B cell (primary cell): ENCODE results near the gene MYO16. TPM values are rescaled to one million over a fixed set of nuclear protein-coding genes. Genes with fewer than 3 reads are reported as not detected.

Experiments used
- ATAC-seq: fragments of 200-7000 bp; cut with Tn5 transposase; one replicate; pipeline ENCODE4 v1.10.0; 2021; ENCODE audit warnings: low read depth, mild to moderate bottlenecking, moderate number of reproducible peaks, moderate library complexity
- CTCF ChIA-PET: fragments of 350-600 bp; sonication (Branson Sonifier 250); formaldehyde crosslinking; loops from one replicate; lab custom pipeline; 2021; ENCODE audit warnings: antibody characterized with exemption, inconsistent platforms; lab: Charles Lee
- POLR2A ChIA-PET: fragments of 350-600 bp; sonication (Branson Sonifier 250); formaldehyde crosslinking; loops from one replicate; lab custom pipeline; 2021; ENCODE audit warnings: antibody characterized with exemption; lab: Charles Lee
- DNase-seq: peaks from one replicate; pipeline ENCODE4 v3.0.0; 2013
- H2AFZ ChIP-seq: 2 replicates; pipeline ENCODE4 v1.6.1; 2012; ENCODE audit warnings: mild to moderate bottlenecking, low read depth, low read length; ENCODE audit not compliant: insufficient read depth, poor library complexity, severe bottlenecking
- H3K27ac ChIP-seq, 2 donors: 1 replicate in 1 of 2; 2 replicates in 1 of 2; pipeline ENCODE4 v1.5.1; 2012 to 2013; ENCODE audit warnings: low read length in 2 of 2, mild to moderate bottlenecking in 2 of 2, moderate library complexity in 1 of 2
- H3K27me3 ChIP-seq, 4 experiments: fragments of 200-600 bp in 1 of 4; sonication (generic) in 1 of 4; replicated peaks in 1 of 4; 1 replicate in 2 of 4; 2 replicates in 2 of 4; pipeline versions ENCODE4 v1.6.1 to v1.7.0; 2013 to 2016; ENCODE audit warnings: low read length in 3 of 4, mild to moderate bottlenecking in 2 of 4, mixed read lengths in 1 of 4, moderate library complexity in 1 of 4; ENCODE audit not compliant: insufficient read depth in 4 of 4, control insufficient read depth in 3 of 4; ENCODE audit errors: control extremely low read depth in 1 of 4
- H3K36me3 ChIP-seq, 2 experiments: replicated peaks in 1 of 2; 1 replicate in 1 of 2; 2 replicates in 1 of 2; pipeline versions ENCODE4 v1.6.1 to v1.7.1; 2013; ENCODE audit warnings: low read length in 1 of 2; ENCODE audit not compliant: insufficient read depth in 2 of 2, control insufficient read depth in 1 of 2; ENCODE audit errors: control extremely low read depth in 1 of 2, extremely low read depth in 1 of 2
- H3K4me1 ChIP-seq, 2 donors: fragments of 200-600 bp in 1 of 2; sonication (generic) in 1 of 2; 1 replicate in 1 of 2; 2 replicates in 1 of 2; pipeline versions ENCODE4 v1.5.1 to v1.6.1; 2013 to 2017; ENCODE audit warnings: low read length in 2 of 2; ENCODE audit not compliant: control insufficient read depth in 2 of 2, insufficient read depth in 2 of 2
- H3K4me2 ChIP-seq: replicated peaks from 2 replicates; pipeline ENCODE3; 2012; ENCODE audit warnings: mild to moderate bottlenecking, low read depth, low read length; ENCODE audit not compliant: poor library complexity, severe bottlenecking
- H3K4me3 ChIP-seq, 5 experiments: fragments of 200-600 bp in 1 of 5; sonication (generic) in 1 of 5; 1 replicate in 3 of 5; 2 replicates in 2 of 5; pipeline versions ENCODE4 v1.5.1 to v1.7.0; 2011 to 2016; ENCODE audit warnings: low read length in 4 of 5, mild to moderate bottlenecking in 4 of 5, low read depth in 2 of 5, control low read depth in 1 of 5, moderate library complexity in 1 of 5; ENCODE audit not compliant: insufficient read depth in 1 of 5; ENCODE audit errors: control extremely low read depth in 1 of 5, extremely low read depth in 1 of 5
- H3K79me2 ChIP-seq: fragments of 200-600 bp; sonication (generic); one replicate; pipeline ENCODE4 v1.6.0; 2016; ENCODE audit warnings: low read length; ENCODE audit not compliant: control insufficient read depth, insufficient read depth
- H3K9ac ChIP-seq: fragments of 200-600 bp; sonication (generic); 2 replicates; pipeline ENCODE4 v1.6.1; 2017; ENCODE audit warnings: mild to moderate bottlenecking, low read length, moderate library complexity
- H3K9me3 ChIP-seq, 3 donors: one replicate each; pipeline versions ENCODE4 v1.6.1 to v1.7.1; 2013; ENCODE audit warnings: low read length in 2 of 3; ENCODE audit not compliant: control insufficient read depth in 2 of 3, insufficient read depth in 1 of 3; ENCODE audit errors: control extremely low read depth in 1 of 3
- H4K20me1 ChIP-seq: 2 replicates; pipeline ENCODE4 v1.6.0; 2012; ENCODE audit warnings: mild to moderate bottlenecking, low read length; ENCODE audit not compliant: insufficient read depth, control insufficient read depth, poor library complexity, severe bottlenecking
- H3K27ac Mint-ChIP-seq: one replicate; pipeline ENCODE4 v1.8.0; 2021; ENCODE audit warnings: mixed read lengths
- H3K27me3 Mint-ChIP-seq: one replicate; pipeline ENCODE4 v1.8.0; 2021; ENCODE audit warnings: mixed read lengths
- H3K4me1 Mint-ChIP-seq: one replicate; pipeline ENCODE4 v1.8.0; 2021; ENCODE audit warnings: mixed read lengths
- H3K4me3 Mint-ChIP-seq: one replicate; pipeline ENCODE4 v1.8.0; 2021; ENCODE audit warnings: mixed read lengths
- H3K9me3 Mint-ChIP-seq: one replicate; pipeline ENCODE4 v1.8.0; 2022; ENCODE audit warnings: mixed read lengths; ENCODE audit not compliant: insufficient read depth
- CTCF ChIP-seq: fragments of 200-600 bp; IDR thresholded peaks from one replicate; pipeline ENCODE4 v1.8.0; 2022; ENCODE audit warnings: antibody characterized with exemption, mild to moderate bottlenecking
- EZH2 ChIP-seq: IDR thresholded peaks from 2 replicates; pipeline ENCODE4 v1.6.1; 2012; ENCODE audit warnings: borderline replicate concordance, low read depth, mild to moderate bottlenecking, moderate library complexity, low read length; ENCODE audit not compliant: insufficient read depth, poor library complexity, severe bottlenecking
- WGBS: methylation state at CpG from one replicate; pipeline ENCODE4 v1.1.5; 2013; ENCODE audit warnings: missing lambda C conversion rate; ENCODE audit not compliant: insufficient coverage; 5-methylcytosine and 5-hydroxymethylcytosine counted together
- intact Hi-C: fragments of 100-400 bp; cut with micrococcal nuclease; formaldehyde crosslinking; loops from one replicate; pipeline ENCODE4 v1.10.0; 2022
- polyA plus RNA-seq: library from polyadenylated mRNA; depleted of rRNA; stranded (reverse); fragments of >200 nt; gene quantifications from 2 replicates; pipeline ENCODE4 v1.2.3, GENCODE V29; 2012
- total RNA-seq, 2 donors: library from RNA; stranded (reverse); fragments of 120-200 nt in 1 of 2; gene quantifications; 1 replicate in 1 of 2; 2 replicates in 1 of 2; pipeline versions ENCODE4 v1.2.3 to v1.2.4, GENCODE V29; 2013 to 2022

MYO16 gene
- total and polyA plus RNA-seq, 2 donors (not counting 1 experiment from before 2014, with no cell fraction given), result not detected

- H3K27ac Mint-ChIP-seq, result no peak overlapping the region
Measured at GRCh38 chr13:108690726-108691125, 61.3 kb downstream of the MYO16 start.

More at GRCh38 chr13:108690726-108691125, 61.3 kb downstream of the MYO16 start:
- H3K4me2 ChIP-seq, result no peak overlapping the region
- Mint-ChIP-seq H3K4me3 (no peak overlapping the region), H3K9me3 (no peaks in the 10 kb centered on the region), H3K4me1 (no peaks in the 10 kb centered on the region), H3K27me3 (no peaks in the 10 kb centered on the region)
- no peaks in the 10 kb centered on the region for H3K79me2 ChIP-seq
- H4K20me1 ChIP-seq, result no peaks in the 10 kb centered on the region
- H2AFZ ChIP-seq, result no peak overlapping the region
- H3K27ac ChIP-seq, result no peak overlapping the region
- H3K4me3 ChIP-seq, result no peak overlapping the region
- WGBS, result no CpG with 5 or more reads among the region's 1 CpG
- no peak for TF ChIP-seq EZH2
- no peak for TF ChIP-seq CTCF
- no peaks in the 10 kb centered on the region for H3K27me3 ChIP-seq
- H3K9ac ChIP-seq, result no peak overlapping the region
- intact Hi-C loops, result no loop called here
- ATAC-seq (no peak), DNase-seq (no peak)
- H3K36me3 ChIP-seq, result no peaks in the 10 kb centered on the region
- ChIA-PET CTCF (no interaction called here), POLR2A (no interaction called here)
- no peaks in the 10 kb centered on the region for H3K4me1 ChIP-seq
- peaks cover 0 to 6% (median 0%) of the 10 kb centered on the region in 3 donors for H3K9me3 ChIP-seq
